CD4-positive, alpha-beta T cell treated with Interleukin-4 for 4 hours (primary cell): ENCODE results near the gene REV3L.
A peak's percentile ranks its signal among the peaks of the same experiment; 100 is the strongest.
"Not testable (repeated sequence)": the region's sequence is repeated elsewhere in the genome, so short reads cannot be mapped to it uniquely, and the experiment has no call there.

Experiments used
- DNase-seq: peaks from one replicate; pipeline ENCODE4 v3.0.0-alpha.2; 2020

The REV3L gene

GRCh38 chr6:111494951-111495635 is 12.1 kb upstream of the REV3L start:
- no peak for DNase-seq

- DNase-seq = no peak
Measured at GRCh38 chr6:111492499-111492898, 9.5 kb upstream of the REV3L start.

GRCh38 chr6:111490067-111490466 is 7.0 kb upstream of the REV3L start:
- DNase-seq = no peak

- DNase-seq = peak; percentile 77
Measured at GRCh38 chr6:111487661-111488060, 4.6 kb upstream of the REV3L start.

- DNase-seq = peak; percentile 39
Measured at GRCh38 chr6:111486921-111487320, 3.9 kb upstream of the REV3L start.

- no peak for DNase-seq
Measured at GRCh38 chr6:111486475-111486874, 3.5 kb upstream of the REV3L start.

- no peak for DNase-seq
Measured at GRCh38 chr6:111485342-111485741, 2.3 kb upstream of the REV3L start.

GRCh38 chr6:111484633-111484930 is 1.6 kb upstream of the REV3L start:
- no peak for DNase-seq

GRCh38 chr6:111483736-111484632 is 966 bp upstream of the REV3L start:
- peak; percentile 82 for DNase-seq

GRCh38 chr6:111482188-111482958 is 645 bp downstream of the REV3L start:
- DNase-seq = peak; percentile 34

GRCh38 chr6:111481836-111482187 is 1.2 kb downstream of the REV3L start:
- no peak for DNase-seq

GRCh38 chr6:111480988-111481822 is 1.8 kb downstream of the REV3L start:
- no peak for DNase-seq

GRCh38 chr6:111478749-111479148 is 4.3 kb downstream of the REV3L start:
- peak; percentile 68 for DNase-seq

- no peak for DNase-seq
Measured at GRCh38 chr6:111478064-111478476, 4.9 kb downstream of the REV3L start.

GRCh38 chr6:111477481-111477938 is 5.5 kb downstream of the REV3L start:
- no peak for DNase-seq

GRCh38 chr6:111476061-111476460 is 7.0 kb downstream of the REV3L start:
- not testable (repeated sequence) for DNase-seq

- DNase-seq = no peak
Measured at GRCh38 chr6:111474771-111475170, 8.2 kb downstream of the REV3L start.

GRCh38 chr6:111474106-111474505 is 8.9 kb downstream of the REV3L start:
- DNase-seq = no peak

- no peak for DNase-seq
Measured at GRCh38 chr6:111472933-111473435, 10.0 kb downstream of the REV3L start.

GRCh38 chr6:111471958-111472357 is 11.1 kb downstream of the REV3L start:
- DNase-seq = no peak

GRCh38 chr6:111471533-111471932 is 11.5 kb downstream of the REV3L start:
- no peak for DNase-seq

GRCh38 chr6:111470991-111471390 is 12.0 kb downstream of the REV3L start:
- DNase-seq = no peak
